Liver (tissue), 9 donors: ENCODE data around the gene CAB39. TPM values are rescaled to one million over a fixed set of nuclear protein-coding genes. Genes with fewer than 3 reads are reported as not detected.

Source experiments
- DNase-seq: peaks from one replicate; pipeline ENCODE4 v3.0.0-alpha.2; 2017; ENCODE audit warnings: low spot score
- H3K27ac ChIP-seq, 2 donors: one replicate each; pipeline ENCODE4 v1.7.0; 2013; ENCODE audit warnings: inconsistent platforms in 2 of 2, low read length in 2 of 2, control low read depth in 1 of 2, low read depth in 1 of 2, mild to moderate bottlenecking in 1 of 2
- H3K27me3 ChIP-seq, 4 donors: one replicate each; pipeline versions ENCODE4 v1.6.1 to v1.7.0; 2013; ENCODE audit warnings: low read length in 3 of 4, inconsistent platforms in 1 of 4, mild to moderate bottlenecking in 1 of 4, moderate library complexity in 1 of 4; ENCODE audit not compliant: control insufficient read depth in 4 of 4, insufficient read depth in 4 of 4
- H3K36me3 ChIP-seq, 4 donors: one replicate each; pipeline versions ENCODE4 v1.6.1 to v1.7.0; 2013; ENCODE audit warnings: low read length in 3 of 4, mild to moderate bottlenecking in 3 of 4, low read depth in 1 of 4, moderate library complexity in 1 of 4; ENCODE audit not compliant: control insufficient read depth in 4 of 4, insufficient read depth in 3 of 4
- H3K4me1 ChIP-seq, 4 donors: one replicate each; pipeline versions ENCODE4 v1.6.1 to v1.7.0; 2013; ENCODE audit warnings: low read length in 3 of 4, mild to moderate bottlenecking in 3 of 4, moderate library complexity in 1 of 4; ENCODE audit not compliant: control insufficient read depth in 4 of 4, insufficient read depth in 4 of 4
- H3K4me3 ChIP-seq, 3 donors: one replicate each; pipeline versions ENCODE4 v1.6.1 to v1.7.0; 2013; ENCODE audit warnings: low read length in 3 of 3, control low read depth in 1 of 3, low read depth in 1 of 3, mild to moderate bottlenecking in 1 of 3
- H3K9ac ChIP-seq, 2 donors: one replicate each; pipeline ENCODE4 v1.7.0; 2013; ENCODE audit warnings: low read length in 2 of 2, mild to moderate bottlenecking in 2 of 2, moderate library complexity in 2 of 2, control low read depth in 1 of 2, low read depth in 1 of 2
- H3K9me3 ChIP-seq, 4 donors: one replicate each; pipeline versions ENCODE4 v1.6.1 to v1.7.0; 2013; ENCODE audit warnings: low read length in 3 of 4; ENCODE audit not compliant: control insufficient read depth in 4 of 4
- CTCF ChIP-seq: fragments of 150-350 bp; IDR thresholded peaks from 2 replicates; pipeline ENCODE4 v1.5.1; 2017; ENCODE audit warnings: improper control_type of control experiment, low read depth, low read length; ENCODE audit not compliant: missing input control
- EGR1 ChIP-seq, 2 donors: IDR thresholded peaks; 2 replicates each; pipeline ENCODE4 v1.6.1; 2016 to 2018; ENCODE audit warnings: antibody characterized with exemption in 2 of 2, low read depth in 2 of 2
- FOXA1 ChIP-seq: IDR thresholded peaks from 2 replicates; pipeline ENCODE4 v1.6.1; 2016; ENCODE audit warnings: antibody characterized with exemption
- FOXA2 ChIP-seq: IDR thresholded peaks from 2 replicates; pipeline ENCODE4 v1.6.1; 2016; ENCODE audit warnings: antibody characterized with exemption
- GABPA ChIP-seq, 2 donors: IDR thresholded peaks in 1 of 2; conservative IDR thresholded peaks in 1 of 2; 2 replicates each; pipeline ENCODE4 v1.6.1; 2016; ENCODE audit warnings: antibody characterized with exemption in 2 of 2, mild to moderate bottlenecking in 1 of 2, moderate library complexity in 1 of 2
- HNF4A ChIP-seq, 2 donors: conservative IDR thresholded peaks; 2 replicates each; pipeline ENCODE4 v1.6.1; 2016; ENCODE audit warnings: antibody characterized with exemption in 2 of 2, mild to moderate bottlenecking in 2 of 2
- HNF4G ChIP-seq: IDR thresholded peaks from 2 replicates; pipeline ENCODE4 v1.6.1; 2016; ENCODE audit warnings: antibody characterized with exemption
- JUND ChIP-seq, 2 donors: IDR thresholded peaks; 2 replicates each; pipeline ENCODE4 v1.6.1; 2016; ENCODE audit warnings: antibody characterized with exemption in 2 of 2
- REST ChIP-seq: IDR thresholded peaks from 2 replicates; pipeline ENCODE4 v1.6.1; 2016; ENCODE audit warnings: antibody characterized with exemption, mild to moderate bottlenecking
- RXRA ChIP-seq, 2 donors: IDR thresholded peaks; 2 replicates each; pipeline ENCODE4 v1.6.1; 2017 to 2018; ENCODE audit warnings: antibody characterized with exemption in 2 of 2, mild to moderate bottlenecking in 1 of 2
- SP1 ChIP-seq: IDR thresholded peaks from 2 replicates; pipeline ENCODE4 v1.6.1; 2018; ENCODE audit warnings: antibody characterized with exemption, mild to moderate bottlenecking
- TAF1 ChIP-seq: conservative IDR thresholded peaks from 2 replicates; pipeline ENCODE4 v1.6.1; 2016; ENCODE audit warnings: antibody characterized with exemption, mild to moderate bottlenecking
- YY1 ChIP-seq: IDR thresholded peaks from 2 replicates; pipeline ENCODE4 v1.6.1; 2016; ENCODE audit warnings: antibody characterized with exemption, mild to moderate bottlenecking
- WGBS: extraction: QIAGEN DNeasy Blood & Tissue Kit; methylation state at CpG from one replicate; pipeline ENCODE4 v1.1.7; 2013; 5-methylcytosine and 5-hydroxymethylcytosine counted together
- polyA plus RNA-seq, 2 donors: library from polyadenylated mRNA; stranded (reverse) in 1 of 2; unstranded in 1 of 2; fragments of 200-250 nt in 1 of 2; fragments of >200 nt in 1 of 2; fragmentation: Nextera tagmentation in 1 of 2; extraction: Ambion mirVana in 1 of 2; gene quantifications; one replicate each; pipeline versions ENCODE4 v1.2.1 to v1.2.3, GENCODE V29; 2013 to 2015
- total RNA-seq, 2 donors: library from RNA; depleted of rRNA; stranded (reverse); fragments of >200 nt; gene quantifications; one replicate each; pipeline ENCODE4 v1.2.3, GENCODE V29; 2014
- donor health status: healthy.
- donor health status: healthy.
- donor health status: healthy.
- donor health status: healthy.
- donor health status: healthy.

Gene CAB39
- total and polyA plus RNA-seq, 4 donors, result 9.2 to 39.8 (median 26.5) TPM

- Histone ChIP-seq H3K4me1 (peaks cover 0 to 5% (median under 1%) of the 10 kb centered on the region in 4 donors), H3K27ac (no peak overlapping the region)
- no peak for DNase-seq
Measured at GRCh38 chr2:230669386-230669950, 43.2 kb upstream of the CAB39 start.

GRCh38 chr2:230671117-230671516, 41.5 kb upstream of the CAB39 start:
- DNase-seq, result no peak
- WGBS, result 64% methylated on average over 4 of the region's 4 CpGs
- H3K9ac ChIP-seq, result no peak overlapping the region
- H3K27ac ChIP-seq, result no peak overlapping the region
- H3K36me3 ChIP-seq, result no peaks in the 10 kb centered on the region
- H3K4me3 ChIP-seq, result no peak overlapping the region
- H3K9me3 ChIP-seq, result no peaks in the 10 kb centered on the region
- H3K27me3 ChIP-seq, result no peaks in the 10 kb centered on the region
- TF ChIP-seq HNF4A (conservative IDR thresholded peaks at IDR 0.05), result no peak
- TF ChIP-seq FOXA2, result no peak
- peaks cover 0 to 5% (median under 1%) of the 10 kb centered on the region in 4 donors for H3K4me1 ChIP-seq

More at GRCh38 chr2:230669386-230669950, 43.2 kb upstream of the CAB39 start:
- H3K9me3 ChIP-seq, result no peaks in the 10 kb centered on the region
- 91% methylated on average over 8 of the region's 8 CpGs for WGBS
- H3K4me3 ChIP-seq, result no peak overlapping the region
- H3K36me3 ChIP-seq, result no peaks in the 10 kb centered on the region
- no peaks in the 10 kb centered on the region for H3K27me3 ChIP-seq
- H3K9ac ChIP-seq, result no peak overlapping the region
- TF ChIP-seq HNF4G, result no peak
- no peak for TF ChIP-seq TAF1
- no peak for TF ChIP-seq REST
- TF ChIP-seq FOXA2, result no peak
- TF ChIP-seq FOXA1, result no peak
- no peak for TF ChIP-seq HNF4A (conservative IDR thresholded peaks at IDR 0.05)
- no peak for TF ChIP-seq SP1
- TF ChIP-seq YY1, result no peak

GRCh38 chr2:230672836-230673235, 39.8 kb upstream of the CAB39 start:
- Histone ChIP-seq H3K9ac (no peak overlapping the region), H3K9me3 (no peaks in the 10 kb centered on the region), H3K27me3 (no peaks in the 10 kb centered on the region), H3K27ac (no peak overlapping the region), H3K4me1 (peaks cover 0 to 5% (median under 1%) of the 10 kb centered on the region in 4 donors), H3K36me3 (no peaks in the 10 kb centered on the region), H3K4me3 (no peak overlapping the region)
- no peak for DNase-seq
- TF ChIP-seq CTCF (no peak), FOXA2 (no peak), HNF4G (no peak), HNF4A (conservative IDR thresholded peaks at IDR 0.05) (no peak), GABPA (IDR thresholded peaks at IDR 0.05 in 1 of 2, conservative IDR thresholded peaks at IDR 0.05 in 1 of 2) (no peak), SP1 (no peak), TAF1 (no peak), EGR1 (IDR thresholded peaks at IDR 0.05; ENCODE audit: low read depth in 2 of 2) (no peak), RXRA (IDR thresholded peaks at IDR 0.05) (no peak), YY1 (no peak), JUND (IDR thresholded peaks at IDR 0.05) (no peak), REST (no peak), FOXA1 (no peak)
- WGBS, result 92% methylated on average over 12 of the region's 12 CpGs
